Naive B cell (primary cell): ENCODE measurements around the gene KRTAP22-2. TPM values are rescaled to one million over a fixed set of nuclear protein-coding genes. Genes with fewer than 3 reads are reported as not detected.

Experiments used
- ATAC-seq, 2 donors: fragments of 150-1000 bp; cut with Tn5 transposase; 2 replicates each; pipeline ENCODE4 v1.10.0; 2021; ENCODE audit warnings: low read depth in 2 of 2, mild to moderate bottlenecking in 2 of 2, moderate library complexity in 2 of 2
- DNase-seq: peaks from one replicate; pipeline ENCODE4 v3.0.0; 2022
- H3K27ac Mint-ChIP-seq, 6 donors: one replicate each; pipeline ENCODE4 v1.8.0; 2020 to 2022; ENCODE audit warnings: mild to moderate bottlenecking in 6 of 6, mixed read lengths in 6 of 6, moderate library complexity in 5 of 6, inconsistent platforms in 2 of 6
- H3K27me3 Mint-ChIP-seq, 3 donors: one replicate each; pipeline ENCODE4 v1.8.0; 2021 to 2022; ENCODE audit warnings: mixed read lengths in 3 of 3, mild to moderate bottlenecking in 1 of 3
- H3K36me3 Mint-ChIP-seq, 2 donors: one replicate each; pipeline ENCODE4 v1.8.0; 2020 to 2022; ENCODE audit warnings: mixed read lengths in 2 of 2, inconsistent platforms in 1 of 2, mild to moderate bottlenecking in 1 of 2
- H3K4me1 Mint-ChIP-seq, 3 donors: one replicate each; pipeline ENCODE4 v1.8.0; 2020 to 2022; ENCODE audit warnings: mixed read lengths in 3 of 3, inconsistent platforms in 1 of 3, mild to moderate bottlenecking in 1 of 3, moderate library complexity in 1 of 3
- H3K4me3 Mint-ChIP-seq, 8 donors: one replicate each; pipeline ENCODE4 v1.8.0; 2020 to 2022; ENCODE audit warnings: mild to moderate bottlenecking in 8 of 8, mixed read lengths in 8 of 8, moderate library complexity in 8 of 8, inconsistent platforms in 2 of 8
- H3K9me3 Mint-ChIP-seq, 7 donors: one replicate each; pipeline ENCODE4 v1.8.0; 2020 to 2022; ENCODE audit warnings: mixed read lengths in 7 of 7, mild to moderate bottlenecking in 5 of 7, inconsistent platforms in 2 of 7, moderate library complexity in 1 of 7
- polyA plus RNA-seq, 6 donors: library from polyadenylated mRNA; unstranded; fragments of 300-500 nt; fragmentation: Illumina TruSeq; gene quantifications; one replicate each; pipeline ENCODE4 v1.2.3, GENCODE V29; 2021; ENCODE audit warnings: low read depth in 6 of 6

The KRTAP22-2 gene
- polyA plus RNA-seq, 6 donors from 2014 or later, result not detected

- Mint-ChIP-seq H3K4me3 (no peak within 1 kb of the TSS), H3K36me3 (no peaks in the 10 kb centered on the region), H3K9me3 (peaks cover 0 to 17% (median 5%) of the 10 kb centered on the region in 7 donors), H3K27ac (no peak within 1 kb of the TSS), H3K4me1 (no peaks in the 10 kb centered on the region), H3K27me3 (no peaks in the 10 kb centered on the region)
- ATAC-seq, result no peak
- DNase-seq, result no peak
Measured at GRCh38 chr21:30600787-30601186, 10.6 kb upstream of the KRTAP22-2 start, which contains the start of gene KRTAP22-1. Gene KRTAP22-1, plus strand, starts transcription at chr21:30601087.

GRCh38 chr21:30598802-30599201, 8.6 kb upstream of the KRTAP22-2 start, which contains the start of gene KRTAP6-2:
Gene KRTAP6-2, minus strand, starts transcription at chr21:30598902. Its CDS starts 28 bp downstream, at chr21:30598874.
- H3K36me3 Mint-ChIP-seq, result no peaks in the 10 kb centered on the region
- no peaks in the 10 kb centered on the region for H3K4me1 Mint-ChIP-seq
- DNase-seq (no peak), ATAC-seq (no peak)
- H3K27me3 Mint-ChIP-seq, result no peaks in the 10 kb centered on the region
- H3K4me3 Mint-ChIP-seq, result no peak within 1 kb of the TSS
- peaks cover 0 to 10% (median 6%) of the 10 kb centered on the region in 7 donors for H3K9me3 Mint-ChIP-seq
- H3K27ac Mint-ChIP-seq, result no peak within 1 kb of the TSS

GRCh38 chr21:30592140-30592539, 1.9 kb upstream of the KRTAP22-2 start, which contains the start of gene KRTAP6-3:
Gene KRTAP6-3, plus strand, starts transcription at chr21:30592440. Its CDS starts 6 bp downstream, at chr21:30592446.
- Mint-ChIP-seq H3K4me3 (no peak within 1 kb of the TSS), H3K4me1 (no peaks in the 10 kb centered on the region), H3K27me3 (no peaks in the 10 kb centered on the region), H3K36me3 (no peaks in the 10 kb centered on the region), H3K9me3 (peaks cover 0 to 7% (median 1%) of the 10 kb centered on the region in 7 donors), H3K27ac (peak within 1 kb of the TSS in 1 of 6 donors; percentile 28)
- DNase-seq, result no peak
- no peak for ATAC-seq

GRCh38 chr21:30582870-30583269, 7.3 kb downstream of the KRTAP22-2 start:
- ATAC-seq, result no peak
- Mint-ChIP-seq H3K27me3 (no peaks in the 10 kb centered on the region), H3K4me3 (no peak overlapping the region), H3K27ac (no peak overlapping the region), H3K9me3 (peaks cover 0 to 8% (median 2%) of the 10 kb centered on the region in 7 donors), H3K36me3 (no peaks in the 10 kb centered on the region), H3K4me1 (no peaks in the 10 kb centered on the region)
- DNase-seq, result no peak

GRCh38 chr21:30580132-30580531, 10.1 kb downstream of the KRTAP22-2 start:
- no peak for ATAC-seq
- Mint-ChIP-seq H3K27me3 (no peaks in the 10 kb centered on the region), H3K4me1 (no peaks in the 10 kb centered on the region), H3K9me3 (peaks cover 0 to 6% (median 3%) of the 10 kb centered on the region in 7 donors), H3K27ac (no peak overlapping the region), H3K4me3 (no peak overlapping the region), H3K36me3 (no peaks in the 10 kb centered on the region)
- DNase-seq, result no peak

DNA sequence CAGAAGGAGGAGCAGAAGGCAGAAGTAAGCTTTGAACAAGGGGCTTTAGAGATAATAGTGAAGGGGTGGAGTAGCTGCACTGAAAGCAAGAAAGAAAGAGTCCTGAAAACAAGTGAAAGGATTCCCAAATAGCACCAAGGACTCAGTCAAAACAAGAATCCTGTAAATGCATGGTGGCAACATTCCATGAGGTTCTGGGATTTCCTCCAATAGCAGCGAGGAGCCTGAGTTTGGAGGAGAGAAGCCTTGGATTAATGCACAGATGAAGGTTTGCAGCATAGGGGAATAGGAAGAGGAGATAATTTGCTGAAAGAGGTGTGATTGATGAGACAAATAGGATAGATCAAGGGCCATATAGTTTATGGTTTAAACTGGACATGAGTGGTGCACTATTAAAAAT, 10.9 kb downstream of the KRTAP22-2 start:
- ATAC-seq (no peak), DNase-seq (no peak)
- peaks cover 0 to 5% (median 0%) of the 10 kb centered on the region in 7 donors for H3K9me3 Mint-ChIP-seq
- no peaks in the 10 kb centered on the region for H3K4me1 Mint-ChIP-seq
- no peak overlapping the region for H3K4me3 Mint-ChIP-seq
- no peaks in the 10 kb centered on the region for H3K36me3 Mint-ChIP-seq
- no peak overlapping the region for H3K27ac Mint-ChIP-seq
- no peaks in the 10 kb centered on the region for H3K27me3 Mint-ChIP-seq

DNA sequence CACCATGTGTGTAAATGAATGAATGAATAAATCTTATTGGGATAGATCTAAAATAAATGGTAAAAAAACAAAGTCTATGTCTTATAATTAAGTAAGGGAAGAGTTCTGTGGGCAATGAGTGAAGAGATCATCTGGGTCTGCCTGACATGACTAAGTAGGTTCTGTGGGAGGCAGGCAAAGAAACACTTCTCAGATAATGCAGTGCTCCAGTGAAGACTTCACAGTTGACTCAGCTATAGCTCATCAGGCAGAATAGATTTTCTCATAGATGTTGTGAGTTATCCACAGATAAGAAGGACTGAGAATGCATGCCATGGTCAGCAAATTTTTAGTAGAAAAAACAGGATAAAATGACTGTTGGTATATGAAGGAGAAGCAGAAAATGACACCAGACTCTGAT, 12.4 kb downstream of the KRTAP22-2 start:
- Mint-ChIP-seq H3K4me3 (no peak overlapping the region), H3K4me1 (no peaks in the 10 kb centered on the region)

DNA sequence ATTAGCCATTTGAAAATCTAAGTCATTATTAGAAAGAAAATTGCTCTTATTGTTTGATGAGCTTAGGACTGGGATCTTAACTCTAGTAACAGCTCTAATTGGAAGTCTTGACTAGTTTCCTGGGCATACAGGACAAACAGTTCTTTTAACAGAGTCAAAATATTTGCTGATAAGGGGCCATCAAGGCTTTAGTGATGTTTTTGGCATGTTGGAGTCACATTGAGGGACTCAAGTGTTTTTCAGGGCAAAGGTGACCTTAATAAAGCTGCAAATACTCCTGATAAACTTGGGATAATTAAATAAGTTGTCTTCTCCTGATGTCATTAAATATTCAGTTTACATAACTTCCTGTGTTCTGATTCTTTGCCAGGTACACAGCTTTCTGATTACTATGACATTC, 22.6 kb downstream of the KRTAP22-2 start:
- Mint-ChIP-seq H3K4me3 (no peak overlapping the region), H3K36me3 (no peaks in the 10 kb centered on the region), H3K27me3 (no peaks in the 10 kb centered on the region), H3K4me1 (no peaks in the 10 kb centered on the region), H3K27ac (no peak overlapping the region), H3K9me3 (peaks cover 0 to 13% (median 3%) of the 10 kb centered on the region in 7 donors)
- ATAC-seq (no peak), DNase-seq (no peak)

More for the DNA sequence above, 12.4 kb downstream of the KRTAP22-2 start:
- ATAC-seq (no peak), DNase-seq (no peak)
- H3K9me3 Mint-ChIP-seq, result peaks cover 0 to 9% (median 0%) of the 10 kb centered on the region in 7 donors
- H3K27me3 Mint-ChIP-seq, result no peaks in the 10 kb centered on the region
- no peak overlapping the region for H3K27ac Mint-ChIP-seq
- no peaks in the 10 kb centered on the region for H3K36me3 Mint-ChIP-seq

DNA sequence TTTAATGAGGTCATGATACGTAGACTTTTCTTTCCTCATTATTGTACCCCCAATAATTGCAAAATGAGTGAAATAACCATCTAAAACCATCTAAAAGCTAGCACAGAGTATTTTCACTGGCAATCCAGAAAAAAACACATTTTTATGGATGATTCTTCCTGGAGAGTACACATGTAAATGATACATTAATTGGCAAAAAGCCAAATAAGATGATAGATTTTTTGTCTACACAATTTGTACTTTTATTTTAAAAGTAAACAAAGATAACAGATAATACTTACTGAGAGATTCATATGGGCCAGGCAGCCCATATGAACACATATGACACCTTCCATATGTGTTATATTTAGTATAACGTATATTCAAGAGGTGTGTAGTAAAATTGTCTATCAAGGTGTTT, 26.6 kb downstream of the KRTAP22-2 start:
- Mint-ChIP-seq H3K4me1 (no peaks in the 10 kb centered on the region), H3K4me3 (no peak overlapping the region), H3K9me3 (peaks cover 0 to 19% (median 0%) of the 10 kb centered on the region in 7 donors), H3K27ac (no peak overlapping the region), H3K27me3 (no peaks in the 10 kb centered on the region), H3K36me3 (no peaks in the 10 kb centered on the region)
- DNase-seq, result no peak
- no peak for ATAC-seq

- Mint-ChIP-seq H3K27ac (no peak overlapping the region), H3K36me3 (no peaks in the 10 kb centered on the region), H3K4me1 (no peaks in the 10 kb centered on the region), H3K4me3 (no peak overlapping the region), H3K27me3 (no peaks in the 10 kb centered on the region), H3K9me3 (peaks cover 0 to 19% (median 0%) of the 10 kb centered on the region in 7 donors)
- ATAC-seq (no peak), DNase-seq (no peak)
Measured at GRCh38 chr21:30563072-30563471, 27.1 kb downstream of the KRTAP22-2 start.

DNA sequence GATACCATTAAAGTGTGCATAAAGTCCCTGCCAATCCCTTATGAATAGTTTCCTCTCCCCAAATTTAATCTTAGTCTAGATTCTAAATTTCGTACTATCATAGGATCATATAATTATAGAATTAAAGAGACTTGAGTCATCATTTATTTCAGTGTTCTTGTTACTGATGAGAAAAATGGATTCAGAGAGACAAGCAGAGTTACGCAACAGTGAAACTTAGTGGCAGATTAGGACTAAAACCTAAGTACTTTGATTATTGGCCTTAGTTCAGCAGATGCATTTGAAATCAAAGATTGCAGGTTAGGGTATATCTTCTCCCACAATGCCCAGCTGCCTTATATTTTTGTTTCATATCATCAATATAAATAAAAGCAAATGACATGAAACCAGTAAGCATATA, 28.2 kb downstream of the KRTAP22-2 start:
- no peak for DNase-seq
- Mint-ChIP-seq H3K27ac (no peak overlapping the region), H3K27me3 (no peaks in the 10 kb centered on the region), H3K4me1 (no peaks in the 10 kb centered on the region), H3K9me3 (peaks cover 0 to 19% (median 0%) of the 10 kb centered on the region in 7 donors), H3K36me3 (no peaks in the 10 kb centered on the region), H3K4me3 (no peak overlapping the region)
- ATAC-seq, result no peak

GRCh38 chr21:30561264-30561895, 28.8 kb downstream of the KRTAP22-2 start, which contains the start of gene KRTAP19-7:
Gene KRTAP19-7, minus strand, starts transcription at chr21:30561314. Its CDS starts 25 bp downstream, at chr21:30561289.
- Mint-ChIP-seq H3K27me3 (no peaks in the 10 kb centered on the region), H3K4me3 (no peak within 1 kb of the TSS), H3K4me1 (no peaks in the 10 kb centered on the region), H3K36me3 (no peaks in the 10 kb centered on the region), H3K27ac (no peak within 1 kb of the TSS), H3K9me3 (peaks cover 0 to 19% (median 0%) of the 10 kb centered on the region in 7 donors)
- no peak for ATAC-seq
- no peak for DNase-seq

DNA sequence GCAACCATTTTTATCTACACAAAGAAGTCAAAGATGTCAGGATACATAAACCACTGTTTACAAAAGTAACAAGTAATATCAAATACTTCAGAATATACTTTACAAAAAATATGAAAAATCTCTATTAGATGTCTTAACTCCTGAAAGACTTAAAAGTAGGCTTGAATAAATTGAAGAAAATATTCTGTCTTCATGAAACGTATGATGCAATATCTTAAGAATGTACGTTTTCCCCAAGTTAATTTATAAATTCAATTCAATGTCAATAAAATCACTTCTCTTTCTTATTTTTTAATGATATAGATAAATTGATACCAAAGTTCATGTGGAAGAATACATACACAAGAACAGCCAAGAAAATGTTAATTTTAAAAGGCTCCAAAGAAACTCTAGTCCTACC, 35.1 kb downstream of the KRTAP22-2 start:
- no peak for DNase-seq
- no peak for ATAC-seq
- H3K9me3 Mint-ChIP-seq, result peaks cover 0 to 22% (median 12%) of the 10 kb centered on the region in 7 donors

DNA sequence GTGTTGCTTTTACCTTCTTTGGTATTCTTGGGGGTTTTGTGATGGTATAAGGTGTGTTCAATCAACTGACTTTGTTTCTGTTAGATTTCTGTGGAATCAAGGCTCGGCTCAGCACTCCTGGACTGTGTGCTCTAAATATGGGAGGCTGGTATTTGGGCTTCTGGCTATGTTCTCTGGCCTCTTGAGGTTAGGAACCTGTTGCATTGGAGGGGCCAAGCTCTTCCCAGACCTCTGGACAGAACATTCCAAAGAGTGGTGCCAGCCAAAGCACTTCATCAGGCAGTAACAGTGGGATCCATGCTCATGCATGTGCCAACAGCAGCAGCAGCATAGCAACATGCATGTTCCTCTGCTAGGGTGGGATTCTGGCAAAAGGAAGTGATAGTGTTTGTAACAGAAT, 37.4 kb downstream of the KRTAP22-2 start:
- Mint-ChIP-seq H3K27me3 (no peaks in the 10 kb centered on the region), H3K4me1 (no peaks in the 10 kb centered on the region), H3K27ac (no peak overlapping the region), H3K9me3 (peaks cover 0 to 19% (median 12%) of the 10 kb centered on the region in 7 donors), H3K4me3 (no peak overlapping the region), H3K36me3 (no peaks in the 10 kb centered on the region)
- ATAC-seq (no peak), DNase-seq (no peak)

More for the DNA sequence above, 35.1 kb downstream of the KRTAP22-2 start:
- Mint-ChIP-seq H3K4me3 (no peak overlapping the region), H3K4me1 (no peaks in the 10 kb centered on the region), H3K27me3 (no peaks in the 10 kb centered on the region), H3K27ac (no peak overlapping the region), H3K36me3 (no peaks in the 10 kb centered on the region)
